K562 (cell line): ENCODE data around the gene OR6V1. TPM values are rescaled to one million over a fixed set of nuclear protein-coding genes. Genes with fewer than 3 reads are reported as not detected.

Source experiments
- ATAC-seq: fragments of 200-7000 bp; cut with Tn5 transposase; 3 replicates; pipeline ENCODE4 v1.9.1; 2020; ENCODE audit warnings: moderate library complexity
- BruUV-seq: library from RNA; stranded (reverse); fragments of 400-500 nt; replicated peaks from 2 replicates; lab custom pipeline; 2021; lab: Mats Ljungman, UMichigan
- CTCF ChIA-PET: fragments of 300-600 bp; formaldehyde crosslinking; extraction: SDS; loops from one replicate; lab custom pipeline; 2021; ENCODE audit warnings: low intra/inter-chr PET ratio; lab: Yijun Ruan, JAX
- POLR2A ChIA-PET: fragments of 300-600, 350-650 bp; sonication (Branson Sonifier 250); formaldehyde crosslinking; extraction: SDS; loops from one replicate; lab custom pipeline; 2021; ENCODE audit warnings: antibody characterized with exemption, inconsistent platforms; lab: Yijun Ruan, JAX
- DNase-seq, 4 experiments: peaks; one replicate each; pipeline versions ENCODE4 v3.0.0 to v3.0.0-alpha.2; 2011 to 2018; ENCODE audit warnings: low spot score in 3 of 4, mixed read lengths in 3 of 4; ENCODE audit errors: extremely low read depth in 1 of 4
- FAIRE-seq: peaks from 2 replicates; lab custom pipeline; 2011; peaks lifted over from hg19 to GRCh38; lab: Jason Lieb, UNC
- H2AFZ ChIP-seq: 2 replicates; pipeline ENCODE4 v1.6.0; 2011; ENCODE audit warnings: low read depth, low read length, control low read depth, inconsistent platforms
- H3K27ac ChIP-seq: fragments of 200-600 bp; 3 replicates; pipeline ENCODE4 v1.8.0; 2011; ENCODE audit warnings: low read depth, mild to moderate bottlenecking, control low read depth, inconsistent platforms, low read length, moderate library complexity, mixed read lengths; ENCODE audit errors: extremely low read depth
- H3K27me3 ChIP-seq, 2 experiments: fragments of 300-600 bp in 1 of 2; 2 replicates in 1 of 2; 3 replicates in 1 of 2; pipeline versions ENCODE4 v1.6.0 to v1.8.0; 2011; ENCODE audit warnings: inconsistent platforms in 2 of 2, low read length in 2 of 2, mild to moderate bottlenecking in 1 of 2, mixed read lengths in 1 of 2, moderate library complexity in 1 of 2; ENCODE audit not compliant: control insufficient read depth in 2 of 2, insufficient read depth in 2 of 2
- H3K36me3 ChIP-seq: fragments of 300-600 bp; 3 replicates; pipeline ENCODE4 v1.8.0; 2011; ENCODE audit warnings: mild to moderate bottlenecking, low read length, inconsistent platforms; ENCODE audit not compliant: control insufficient read depth, insufficient read depth
- H3K4me1 ChIP-seq, 2 experiments: fragments of 200-600 bp in 1 of 2; replicated peaks in 1 of 2; 2 replicates in 1 of 2; 3 replicates in 1 of 2; pipeline versions ENCODE4 v1.5.1 to v1.8.0; 2011; ENCODE audit warnings: inconsistent platforms in 2 of 2, low read length in 2 of 2, mild to moderate bottlenecking in 1 of 2, mixed read lengths in 1 of 2, moderate library complexity in 1 of 2; ENCODE audit not compliant: control insufficient read depth in 2 of 2, insufficient read depth in 2 of 2
- H3K4me2 ChIP-seq: 2 replicates; pipeline ENCODE4 v1.6.1; 2011; ENCODE audit warnings: low read length, control low read depth, inconsistent platforms, mixed read lengths; ENCODE audit not compliant: insufficient read depth
- H3K4me3 ChIP-seq: fragments of 200-600 bp; sonication (generic), shearing (Covaris generic); 2 replicates; pipeline ENCODE4 v1.5.1; 2016; ENCODE audit warnings: control low read depth, inconsistent platforms
- H3K79me2 ChIP-seq: fragments of 200-600 bp; 3 replicates; pipeline ENCODE4 v1.8.0; 2011; ENCODE audit warnings: low read length, inconsistent platforms; ENCODE audit not compliant: control insufficient read depth, insufficient read depth
- H3K9ac ChIP-seq, 2 experiments: 2 replicates each; pipeline versions ENCODE4 v1.6.0 to v1.6.1; 2011; ENCODE audit warnings: low read depth in 2 of 2, low read length in 2 of 2, control low read depth in 1 of 2, inconsistent platforms in 1 of 2, mild to moderate bottlenecking in 1 of 2, mixed read lengths in 1 of 2; ENCODE audit not compliant: insufficient read depth in 1 of 2
- H3K9me1 ChIP-seq: one replicate; pipeline ENCODE4 v1.6.0; 2011; ENCODE audit warnings: inconsistent platforms, mild to moderate bottlenecking, low read length, moderate library complexity; ENCODE audit not compliant: control insufficient read depth, insufficient read depth
- H3K9me3 ChIP-seq: replicated peaks from 2 replicates; pipeline ENCODE4 v1.5.1; 2011; ENCODE audit warnings: low read depth, low read length, inconsistent platforms; ENCODE audit not compliant: control insufficient read depth, insufficient read depth
- H4K20me1 ChIP-seq: replicated peaks from 2 replicates; pipeline ENCODE4 v1.6.1; 2011; ENCODE audit warnings: low read length, inconsistent platforms, mixed read lengths; ENCODE audit not compliant: control insufficient read depth, insufficient read depth
- CHAMP1 ChIP-seq: fragments of 450-650 bp; IDR thresholded peaks from 2 replicates; pipeline ENCODE4 v1.6.1; 2016; ENCODE audit warnings: mild to moderate bottlenecking
- COPS2 ChIP-seq: fragments of 450-650 bp; conservative IDR thresholded peaks from 2 replicates; pipeline ENCODE4 v1.6.1; 2016; ENCODE audit warnings: mild to moderate bottlenecking, moderate library complexity
- DPF2 ChIP-seq: fragments of 450-650 bp; IDR thresholded peaks from 2 replicates; pipeline ENCODE4 v1.6.1; 2016
- ELK3 ChIP-seq: fragments of 450-650 bp; formaldehyde crosslinking; IDR thresholded peaks from 2 replicates; pipeline ENCODE4 v1.4.0; 2020; ENCODE audit warnings: mild to moderate bottlenecking
- FOXJ2 ChIP-seq: fragments of 200-800 bp; sonication (Bioruptor generic); IDR thresholded peaks from 2 replicates; pipeline ENCODE4 v1.6.1; 2016; ENCODE audit warnings: missing genetic modification characterization, missing compliant biosample characterization
- MNT ChIP-seq, 2 experiments: fragments of 450-650 bp; conservative IDR thresholded peaks; 2 replicates each; pipeline ENCODE4 v1.6.1; 2017; ENCODE audit warnings: mild to moderate bottlenecking in 2 of 2, moderate library complexity in 2 of 2
- NFXL1 ChIP-seq: fragments of 450-650 bp; formaldehyde crosslinking; IDR thresholded peaks from 2 replicates; pipeline ENCODE4 v1.4.0; 2021; ENCODE audit warnings: mild to moderate bottlenecking
- NR2C1 ChIP-seq, 2 experiments: fragments of 450-650 bp; IDR thresholded peaks; 2 replicates each; pipeline ENCODE4 v1.6.1; 2017; ENCODE audit warnings: mild to moderate bottlenecking in 2 of 2, antibody characterized with exemption in 1 of 2, inconsistent platforms in 1 of 2, missing compliant biosample characterization in 1 of 2, missing genetic modification characterization in 1 of 2
- POLR3A ChIP-seq: IDR thresholded peaks from 2 replicates; pipeline ENCODE4 v1.6.1; 2011; ENCODE audit warnings: borderline replicate concordance, mild to moderate bottlenecking, moderate library complexity; ENCODE audit not compliant: insufficient read length, insufficient read depth; ENCODE audit errors: extremely low read depth
- PTRF ChIP-seq: fragments of 450-650 bp; IDR thresholded peaks from 2 replicates; pipeline ENCODE4 v1.6.1; 2016; ENCODE audit warnings: mild to moderate bottlenecking, missing genetic modification characterization, missing compliant biosample characterization
- RBM15 ChIP-seq: fragments of 200-400 bp; formaldehyde crosslinking; IDR thresholded peaks from 2 replicates; pipeline ENCODE4 v1.6.1; 2018; ENCODE audit warnings: mild to moderate bottlenecking, low read length, moderate library complexity; ENCODE audit not compliant: insufficient read depth
- RFX1 ChIP-seq: fragments of 450-650 bp; IDR thresholded peaks from 2 replicates; pipeline ENCODE4 v1.6.1; 2016; ENCODE audit warnings: mild to moderate bottlenecking, moderate library complexity
- TFAM ChIP-seq: fragments of 250-450 bp; sonication (Bioruptor Pico); conservative IDR thresholded peaks from 2 replicates; pipeline ENCODE4 v1.5.0; 2021; ENCODE audit warnings: mild to moderate bottlenecking, moderate library complexity
- ZBTB12 ChIP-seq: fragments of 250-450 bp; sonication (Bioruptor Pico); IDR thresholded peaks from 2 replicates; pipeline ENCODE4 v1.4.0; 2020
- ZNF175 ChIP-seq: fragments of 200-800 bp; sonication (Bioruptor generic); IDR thresholded peaks from 2 replicates; pipeline ENCODE4 v1.6.1; 2016; ENCODE audit warnings: low read depth, mild to moderate bottlenecking, missing genetic modification characterization, missing compliant biosample characterization
- ZNF583 ChIP-seq: fragments of 250-450 bp; sonication (Bioruptor Pico); IDR thresholded peaks from 2 replicates; pipeline ENCODE4 v1.4.0; 2020
- ZNF586 ChIP-seq: fragments of 450-650 bp; formaldehyde crosslinking; conservative IDR thresholded peaks from 2 replicates; pipeline ENCODE4 v1.4.0; 2020; ENCODE audit warnings: mild to moderate bottlenecking, moderate library complexity
- WGBS: fragments of 100-300 bp; shearing (Covaris generic); methylation state at CpG from one replicate; pipeline ENCODE4 v1.1.6; 2016; ENCODE audit warnings: low coverage, mixed read lengths; ENCODE audit not compliant: insufficient coverage; ENCODE audit errors: missing lambda C conversion rate; 5-methylcytosine and 5-hydroxymethylcytosine counted together
- in situ Hi-C: fragments of 300-500 bp; cut with MboI; formaldehyde crosslinking; loops from 4 replicates; pipeline ENCODE4 v1.15.0; 2018; ENCODE audit warnings: inconsistent platforms, mixed read lengths
- intact Hi-C: fragments of 100-400 bp; cut with micrococcal nuclease; formaldehyde crosslinking; loops from 2 replicates; pipeline ENCODE4 v1.14.2; 2022
- polyA plus RNA-seq, 8 experiments: library from polyadenylated mRNA; depleted of rRNA in 4 of 8; stranded (reverse) in 5 of 8; unstranded in 3 of 8; fragments of >200 nt; fragmentation: Nextera tagmentation in 2 of 8; fragmentation: Illumina TruSeq in 1 of 8; extraction: Ambion mirVana in 2 of 8; extraction: Trizol in 1 of 8; gene quantifications; 2 replicates each; pipeline versions ENCODE4 v1.2.1 to v1.2.3, GENCODE V29; 2011 to 2014; ENCODE audit warnings: inconsistent platforms in 1 of 8, missing spikeins in 1 of 8
- total RNA-seq, 7 experiments: library from RNA; depleted of rRNA in 6 of 7; stranded (reverse); fragments of >200 nt in 6 of 7; fragmentation: Illumina TruSeq in 2 of 7; extraction: Trizol in 2 of 7; gene quantifications; 2 replicates each; pipeline versions ENCODE4 v1.2.1 to v1.2.3, GENCODE V29; 2011 to 2021; ENCODE audit warnings: low replicate concordance in 1 of 7

OR6V1 gene
- total and polyA plus RNA-seq, 9 of the 15 experiments (the other 6 are each of a cell fraction or from before 2014, with no cell fraction given), result not detected

GRCh38 chr7:143041346-143041745 is 10.8 kb upstream of the OR6V1 start:
- CTCF ChIA-PET, result no interaction called here
- in situ Hi-C loops, result no loop called here
- TF ChIP-seq DPF2 (no peak), ZNF175 (CRISPR knock-in tag) (no peak), FOXJ2 (tag) (no peak), RBM15 (no peak), ZBTB12 (CRISPR knock-in tag) (no peak), NFXL1 (CRISPR knock-in tag) (no peak), POLR3A (no peak), NR2C1 (IDR thresholded peaks at IDR 0.05) (no peak), NR2C1 (tag; IDR thresholded peaks at IDR 0.05) (no peak), RFX1 (no peak), ELK3 (CRISPR knock-in tag) (no peak), ZNF586 (CRISPR knock-in tag) (no peak), CHAMP1 (no peak), TFAM (no peak), MNT (conservative IDR thresholded peaks at IDR 0.05) (no peak), ZNF583 (no peak), PTRF (no peak), COPS2 (no peak)

More at GRCh38 chr7:143041346-143041745, 10.8 kb upstream of the OR6V1 start:
- Histone ChIP-seq H3K9me1 (no peaks in the 10 kb centered on the region), H3K27me3 (peaks cover 6 to 8% of the 10 kb centered on the region in 2 experiments; a peak in 4 of 5 replicates), H3K9ac (no peak overlapping the region), H3K4me2 (no peak overlapping the region), H2AFZ (no peak overlapping the region), H3K4me3 (no peak overlapping the region), H3K4me1 (no peaks in the 10 kb centered on the region), H3K9me3 (no peaks in the 10 kb centered on the region), H3K27ac (no peak overlapping the region), H3K79me2 (no peaks in the 10 kb centered on the region), H3K36me3 (no peaks in the 10 kb centered on the region), H4K20me1 (no peaks in the 10 kb centered on the region)
- intact Hi-C loops, result no loop called here
- BruUV-seq, result no TSS peak
- 0% methylated on average over 6 of the region's 6 CpGs for WGBS
- POLR2A ChIA-PET, result interaction anchor here (0.6 kb wide), 1 partner anchor 18 kb away, joined by 3 read pairs; no protein-coding TSS in a partner anchor
- FAIRE-seq, result no peak
- DNase-seq, result no peak
- ATAC-seq, result no peak
